ENCODE data around the gene TMCC1. TPM values are rescaled to one million over a fixed set of nuclear protein-coding genes. Genes with fewer than 3 reads are reported as not detected.

Gene TMCC1
- total RNA-seq, 2 donors from 2014 or later = 41.0 to 51.1 TPM

- Mint-ChIP-seq H3K4me3 (no peak overlapping the region), H3K4me1 (peaks cover 4% of the 10 kb centered on the region), H3K9me3 (no peaks in the 10 kb centered on the region), H3K36me3 (ENCODE audit: low read depth) (peaks cover 22% of the 10 kb centered on the region), H3K27me3 (ENCODE audit: insufficient read depth) (no peaks in the 10 kb centered on the region), H3K27ac (no peak overlapping the region)
- Histone ChIP-seq H3K27ac (ENCODE audit: low read depth, low read length) (no peak overlapping the region), H3K36me3 (ENCODE audit: control insufficient read depth, insufficient read depth, low read length) (peaks cover 20% of the 10 kb centered on the region), H3K27me3 (ENCODE audit: control insufficient read depth, insufficient read depth, low read length, poor library complexity, severe bottlenecking) (no peaks in the 10 kb centered on the region), H3K4me1 (ENCODE audit: control insufficient read depth, insufficient read depth, low read length) (no peaks in the 10 kb centered on the region), H3K9ac (ENCODE audit: extremely low read depth, low read length, poor library complexity, severe bottlenecking) (no peak overlapping the region), H3K9me3 (ENCODE audit: control insufficient read depth, low read length) (no peaks in the 10 kb centered on the region), H3K4me3 (ENCODE audit: low read length) (no peak overlapping the region)
- no peak for DNase-seq
- 78 to 87% methylated on average over 2 to 5 of the region's 5 CpGs for WGBS, 2 experiments (ENCODE audit: insufficient coverage in 1 of 2, insufficient read length in 1 of 2)
- TF ChIP-seq CTCF (conservative IDR thresholded peaks at IDR 0.05) = no peak
Observed at GRCh38 chr3:129673897-129674797, 219.4 kb downstream of the TMCC1 start.

GRCh38 chr3:129673012-129673411 lies 220.5 kb downstream of the TMCC1 start:
- TF ChIP-seq CTCF (conservative IDR thresholded peaks at IDR 0.05) = no peak
- no peak overlapping the region for H3K9ac ChIP-seq (ENCODE audit: extremely low read depth, low read length, poor library complexity, severe bottlenecking)
- no peaks in the 10 kb centered on the region for H3K4me1 ChIP-seq (ENCODE audit: control insufficient read depth, insufficient read depth, low read length)
- Mint-ChIP-seq H3K36me3 (ENCODE audit: low read depth) (peaks cover 22% of the 10 kb centered on the region), H3K27ac (no peak overlapping the region), H3K4me1 (peaks cover 4% of the 10 kb centered on the region), H3K4me3 (no peak overlapping the region), H3K9me3 (no peaks in the 10 kb centered on the region), H3K27me3 (ENCODE audit: insufficient read depth) (no peaks in the 10 kb centered on the region)
- peaks cover 24% of the 10 kb centered on the region for H3K36me3 ChIP-seq (ENCODE audit: control insufficient read depth, insufficient read depth, low read length)
- no peak overlapping the region for H3K4me3 ChIP-seq (ENCODE audit: low read length)
- H3K27ac ChIP-seq (ENCODE audit: low read depth, low read length) = no peak overlapping the region
- no peaks in the 10 kb centered on the region for H3K27me3 ChIP-seq (ENCODE audit: control insufficient read depth, insufficient read depth, low read length, poor library complexity, severe bottlenecking)
- 93% methylated on average over 2 of the region's 2 CpGs; no CpG with 5 or more reads in 1 of the 2 experiments for WGBS, 2 experiments (ENCODE audit: insufficient coverage in 1 of 2, insufficient read length in 1 of 2)
- DNase-seq = no peak
- H3K9me3 ChIP-seq (ENCODE audit: control insufficient read depth, low read length) = no peaks in the 10 kb centered on the region

- no peak overlapping the region for H3K4me3 ChIP-seq (ENCODE audit: low read length)
- Mint-ChIP-seq H3K36me3 (ENCODE audit: low read depth) (peaks cover 22% of the 10 kb centered on the region), H3K4me1 (peaks cover 8% of the 10 kb centered on the region), H3K4me3 (no peak overlapping the region), H3K27ac (no peak overlapping the region), H3K27me3 (ENCODE audit: insufficient read depth) (no peaks in the 10 kb centered on the region), H3K9me3 (no peaks in the 10 kb centered on the region)
- no peak overlapping the region for H3K27ac ChIP-seq (ENCODE audit: low read depth, low read length)
- H3K36me3 ChIP-seq (ENCODE audit: control insufficient read depth, insufficient read depth, low read length) = peaks cover 24% of the 10 kb centered on the region
- no peaks in the 10 kb centered on the region for H3K4me1 ChIP-seq (ENCODE audit: control insufficient read depth, insufficient read depth, low read length)
- no peaks in the 10 kb centered on the region for H3K27me3 ChIP-seq (ENCODE audit: control insufficient read depth, insufficient read depth, low read length, poor library complexity, severe bottlenecking)
- no peak for DNase-seq
- no peaks in the 10 kb centered on the region for H3K9me3 ChIP-seq (ENCODE audit: control insufficient read depth, low read length)
- H3K9ac ChIP-seq (ENCODE audit: extremely low read depth, low read length, poor library complexity, severe bottlenecking) = no peak overlapping the region
- 100% methylated on average over 1 of the region's 1 CpG; no CpG with 5 or more reads in 1 of the 2 experiments for WGBS, 2 experiments (ENCODE audit: insufficient coverage in 1 of 2, insufficient read length in 1 of 2)
- no peak for TF ChIP-seq CTCF (conservative IDR thresholded peaks at IDR 0.05)
Observed at GRCh38 chr3:129672412-129672811, 221.1 kb downstream of the TMCC1 start.

Measured in endodermal cell (in vitro differentiated cells).